ENCODE data around the gene WDR62. TPM values are rescaled to one million over a fixed set of nuclear protein-coding genes. Genes with fewer than 3 reads are reported as not detected.
"Not testable (repeated sequence)": the region's sequence is repeated elsewhere in the genome, so short reads cannot be mapped to it uniquely, and the experiment has no call there.

WDR62 gene
- total and polyA plus RNA-seq, 2 experiments from 2014 or later, result 2.1 to 13.4 TPM

DNA sequence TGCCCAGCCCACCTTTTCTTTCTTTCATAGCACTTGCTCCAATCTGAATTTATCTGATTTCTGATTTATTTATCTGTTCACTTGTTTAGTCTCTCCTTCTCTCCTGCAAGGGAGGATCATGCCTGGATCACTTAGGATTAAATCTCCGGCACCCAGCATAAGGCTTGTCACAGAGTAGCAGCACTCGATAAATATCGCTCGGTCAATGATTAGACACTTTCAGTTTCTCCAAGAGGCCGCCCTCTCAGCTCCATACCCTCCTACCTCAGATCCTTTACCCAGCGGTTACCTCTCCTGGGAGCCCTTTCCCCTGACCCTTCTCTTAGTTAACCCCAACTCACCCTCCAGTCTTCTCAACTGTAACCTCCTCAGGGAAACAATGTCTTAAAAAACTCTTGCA lies 23.4 kb upstream of the WDR62 start:
- H3K4me1 ChIP-seq (ENCODE audit: low read depth), result no peaks in the 10 kb centered on the region
- H3K27ac ChIP-seq, result no peak overlapping the region
- H3K4me3 ChIP-seq, result no peak overlapping the region
- H3K27me3 ChIP-seq, result no peaks in the 10 kb centered on the region
- no peaks in the 10 kb centered on the region for H3K9me3 ChIP-seq (ENCODE audit: low read depth)
- no peaks in the 10 kb centered on the region for H3K36me3 ChIP-seq
- DNase-seq (ENCODE audit: low read depth in 1 of 2, low spot score in 1 of 2), result no peak
- TF ChIP-seq, protein P1, sequence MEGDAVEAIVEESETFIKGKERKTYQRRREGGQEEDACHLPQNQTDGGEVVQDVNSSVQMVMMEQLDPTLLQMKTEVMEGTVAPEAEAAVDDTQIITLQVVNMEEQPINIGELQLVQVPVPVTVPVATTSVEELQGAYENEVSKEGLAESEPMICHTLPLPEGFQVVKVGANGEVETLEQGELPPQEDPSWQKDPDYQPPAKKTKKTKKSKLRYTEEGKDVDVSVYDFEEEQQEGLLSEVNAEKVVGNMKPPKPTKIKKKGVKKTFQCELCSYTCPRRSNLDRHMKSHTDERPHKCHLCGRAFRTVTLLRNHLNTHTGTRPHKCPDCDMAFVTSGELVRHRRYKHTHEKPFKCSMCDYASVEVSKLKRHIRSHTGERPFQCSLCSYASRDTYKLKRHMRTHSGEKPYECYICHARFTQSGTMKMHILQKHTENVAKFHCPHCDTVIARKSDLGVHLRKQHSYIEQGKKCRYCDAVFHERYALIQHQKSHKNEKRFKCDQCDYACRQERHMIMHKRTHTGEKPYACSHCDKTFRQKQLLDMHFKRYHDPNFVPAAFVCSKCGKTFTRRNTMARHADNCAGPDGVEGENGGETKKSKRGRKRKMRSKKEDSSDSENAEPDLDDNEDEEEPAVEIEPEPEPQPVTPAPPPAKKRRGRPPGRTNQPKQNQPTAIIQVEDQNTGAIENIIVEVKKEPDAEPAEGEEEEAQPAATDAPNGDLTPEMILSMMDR (IDR thresholded peaks at IDR 0.05; ENCODE audit: low read depth, low read length), result no peak

DNA sequence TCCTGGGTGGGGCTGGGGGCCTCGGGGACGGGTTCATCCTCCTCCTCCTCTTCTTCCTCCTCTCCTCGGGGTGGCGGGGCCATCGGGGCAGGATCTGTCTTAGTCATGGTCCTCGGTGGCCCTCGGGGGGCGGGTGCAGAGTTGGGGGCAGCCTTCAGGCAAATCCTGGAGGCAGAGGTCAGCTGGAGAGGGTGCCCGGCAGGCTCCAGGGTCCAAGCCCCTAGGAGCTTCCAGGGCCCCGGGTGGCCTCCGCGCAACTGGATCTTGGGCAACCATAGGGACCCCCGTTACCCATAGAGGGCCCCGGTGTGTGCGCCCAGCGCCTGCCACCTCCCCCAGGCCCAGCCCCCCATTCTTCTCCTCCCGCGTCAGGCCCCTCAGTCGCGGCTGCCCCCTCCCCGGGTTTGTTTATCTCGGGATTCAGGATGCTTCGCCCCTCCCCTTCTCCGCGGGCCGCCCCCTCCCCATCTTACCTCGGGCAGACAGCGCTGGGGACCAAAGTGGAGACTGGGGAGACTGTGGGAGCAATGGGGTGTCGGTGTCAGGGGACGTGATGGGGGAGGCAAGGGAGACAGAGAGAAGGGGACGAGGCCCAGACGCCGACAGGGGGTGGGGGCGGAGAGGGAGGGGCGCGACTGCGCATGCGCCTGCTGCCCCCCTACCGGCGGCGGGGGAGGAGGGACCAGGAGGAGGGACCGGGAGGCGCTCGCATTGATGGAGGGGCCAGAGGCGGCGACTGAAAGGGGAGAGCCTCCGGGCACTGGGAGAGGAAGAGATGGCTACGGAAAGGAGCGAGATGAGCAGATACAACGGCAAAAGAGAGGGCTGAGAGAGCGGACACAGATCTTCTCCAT lies 22.2 kb upstream of the WDR62 start, which contains the start of gene CLIP3:
TSS of gene CLIP3 (minus strand) at position 623 of the 854 bp plus-strand sequence. CDS start at position 107, 516 bp downstream.
- Histone ChIP-seq H3K4me3 (peak within 1 kb of the TSS; percentile 63), H3K27ac (no peak within 1 kb of the TSS), H3K36me3 (no peaks in the 10 kb centered on the region), H3K4me1 (ENCODE audit: low read depth) (no peaks in the 10 kb centered on the region), H3K9me3 (ENCODE audit: low read depth) (no peaks in the 10 kb centered on the region), H3K27me3 (no peaks in the 10 kb centered on the region)
- DNase-seq (ENCODE audit: low read depth in 1 of 2, low spot score in 1 of 2), result peak; percentile 78 to 84
- TF ChIP-seq, protein P1 (IDR thresholded peaks at IDR 0.05; ENCODE audit: low read depth, low read length), result peak; percentile 2

DNA sequence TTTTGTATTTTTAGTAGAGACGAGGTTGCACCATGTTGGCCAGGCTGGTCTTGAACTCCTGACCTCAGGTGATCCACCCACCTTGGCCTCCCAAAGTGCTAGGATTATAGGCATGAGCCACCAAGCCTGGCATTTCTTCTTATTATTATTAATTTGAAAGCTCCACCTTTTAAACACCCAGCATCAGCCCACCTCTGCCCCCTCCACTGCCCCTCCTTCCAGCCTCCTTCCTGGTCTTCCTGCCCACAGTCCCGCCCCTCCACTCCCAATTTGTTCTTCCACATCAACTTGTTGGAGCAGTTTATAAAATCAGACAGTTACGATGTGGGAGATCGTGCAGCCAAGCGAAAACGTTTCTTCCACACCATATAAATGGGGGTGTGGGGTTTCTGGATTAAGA lies 14.2 kb upstream of the WDR62 start:
- TF ChIP-seq, protein P1 (IDR thresholded peaks at IDR 0.05; ENCODE audit: low read depth, low read length), result no peak
- Histone ChIP-seq H3K36me3 (no peaks in the 10 kb centered on the region), H3K4me1 (ENCODE audit: low read depth) (no peaks in the 10 kb centered on the region), H3K9me3 (ENCODE audit: low read depth) (no peaks in the 10 kb centered on the region), H3K27ac (no peak overlapping the region), H3K27me3 (no peaks in the 10 kb centered on the region), H3K4me3 (no peak overlapping the region)
- no peak for DNase-seq (ENCODE audit: low read depth in 1 of 2, low spot score in 1 of 2)

DNA sequence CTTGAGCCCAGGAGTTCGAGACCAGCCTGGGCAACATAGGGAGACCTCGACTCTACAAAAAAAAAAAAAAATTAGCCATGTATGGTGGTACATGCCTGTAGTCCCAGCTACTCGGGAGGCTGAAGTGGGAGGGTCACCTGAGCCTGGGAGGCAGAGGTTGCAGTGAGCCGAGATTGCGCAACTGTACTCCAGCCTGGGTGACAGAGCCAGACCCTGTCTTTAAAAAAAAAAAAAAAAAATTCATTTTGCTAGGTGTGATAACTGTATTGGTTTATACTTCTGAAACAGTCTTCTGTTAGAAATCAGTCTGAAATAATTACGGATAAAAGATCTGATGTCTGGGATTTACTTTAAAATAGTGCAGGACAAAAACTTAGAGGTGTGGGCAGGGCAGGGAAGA lies 13.6 kb upstream of the WDR62 start:
- not testable (repeated sequence) for H3K27ac ChIP-seq; H3K36me3 ChIP-seq; H3K4me1 ChIP-seq (ENCODE audit: low read depth); H3K27me3 ChIP-seq; H3K4me3 ChIP-seq; H3K9me3 ChIP-seq (ENCODE audit: low read depth); DNase-seq (ENCODE audit: low read depth in 1 of 2, low spot score in 1 of 2)

DNA sequence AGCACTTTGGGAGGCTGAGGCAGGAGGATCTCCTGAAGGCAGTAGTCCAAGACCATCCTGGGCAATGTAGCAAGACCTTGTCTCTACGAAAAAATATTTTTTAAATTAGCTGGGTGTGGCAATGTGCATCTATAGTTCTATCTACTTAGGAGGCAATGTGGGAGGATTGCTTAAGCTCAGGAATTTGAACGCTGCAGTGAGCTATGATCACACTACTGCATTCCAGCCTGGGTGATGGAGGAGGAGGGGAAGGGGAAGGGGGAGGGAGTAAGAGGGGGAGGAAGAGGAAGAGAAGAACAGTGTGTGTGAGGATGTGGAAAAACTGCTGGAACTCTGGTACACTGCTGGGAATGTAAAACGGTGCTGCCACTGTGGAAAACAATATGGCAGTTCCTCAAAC lies 12.9 kb upstream of the WDR62 start:
- no peaks in the 10 kb centered on the region for H3K36me3 ChIP-seq
- no peaks in the 10 kb centered on the region for H3K9me3 ChIP-seq (ENCODE audit: low read depth)
- H3K27ac ChIP-seq, result peak overlapping the region; percentile 5
- H3K4me3 ChIP-seq, result no peak overlapping the region
- no peaks in the 10 kb centered on the region for H3K27me3 ChIP-seq
- no peaks in the 10 kb centered on the region for H3K4me1 ChIP-seq (ENCODE audit: low read depth)
- DNase-seq (ENCODE audit: low read depth in 1 of 2, low spot score in 1 of 2), result peak; percentile 8 to 97
- TF ChIP-seq, protein P1 (IDR thresholded peaks at IDR 0.05; ENCODE audit: low read depth, low read length), result no peak

DNA sequence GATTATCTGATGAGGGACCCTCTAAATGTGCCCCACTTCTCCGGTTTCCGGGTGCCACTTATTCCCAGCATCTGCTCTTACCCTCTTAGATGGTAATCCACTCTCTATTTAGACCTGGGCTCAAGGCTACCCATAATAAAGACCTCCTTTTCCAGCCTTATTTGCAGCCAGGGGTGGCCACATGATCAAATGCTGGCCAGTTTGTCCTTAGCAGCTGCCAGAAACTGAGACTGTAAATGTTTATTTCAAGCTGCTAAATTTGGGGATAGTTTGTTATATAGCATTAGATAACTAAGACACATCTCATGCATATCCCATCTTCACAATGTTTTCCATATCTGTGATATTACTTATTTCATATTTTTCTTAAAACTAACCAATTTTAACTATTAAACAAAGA lies 10.7 kb upstream of the WDR62 start:
- H3K27ac ChIP-seq, result no peak overlapping the region
- TF ChIP-seq, protein P1 (IDR thresholded peaks at IDR 0.05; ENCODE audit: low read depth, low read length), result no peak
- H3K4me1 ChIP-seq (ENCODE audit: low read depth), result no peaks in the 10 kb centered on the region
- no peak for DNase-seq (ENCODE audit: low read depth in 1 of 2, low spot score in 1 of 2)
- H3K4me3 ChIP-seq, result no peak overlapping the region
- no peaks in the 10 kb centered on the region for H3K9me3 ChIP-seq (ENCODE audit: low read depth)
- no peaks in the 10 kb centered on the region for H3K36me3 ChIP-seq
- no peaks in the 10 kb centered on the region for H3K27me3 ChIP-seq

Measured in cardiac muscle cell (in vitro differentiated cells and primary cell).